Immature natural killer cell (primary cell): ENCODE results near the gene CXorf49B. TPM values are rescaled to one million over a fixed set of nuclear protein-coding genes. Genes with fewer than 3 reads are reported as not detected.
"Not testable (repeated sequence)": the region's sequence is repeated elsewhere in the genome, so short reads cannot be mapped to it uniquely, and the experiment has no call there.

ENCODE experiments used
- DNase-seq, 3 donors: peaks; one replicate each; pipeline ENCODE4 v3.0.0; 2022; ENCODE audit warnings: mixed read lengths in 1 of 3
- H3K27ac Mint-ChIP-seq, 6 donors: one replicate each; pipeline ENCODE4 v1.8.0; 2020; ENCODE audit warnings: mixed read lengths in 6 of 6, mild to moderate bottlenecking in 5 of 6, inconsistent platforms in 4 of 6, moderate library complexity in 3 of 6
- H3K27me3 Mint-ChIP-seq, 3 donors: one replicate each; pipeline ENCODE4 v1.8.0; 2020 to 2021; ENCODE audit warnings: low read depth in 3 of 3, mild to moderate bottlenecking in 3 of 3, mixed read lengths in 3 of 3, moderate library complexity in 3 of 3, inconsistent platforms in 1 of 3
- H3K36me3 Mint-ChIP-seq, 3 donors: one replicate each; pipeline ENCODE4 v1.8.0; 2020; ENCODE audit warnings: mixed read lengths in 3 of 3, inconsistent platforms in 2 of 3, mild to moderate bottlenecking in 2 of 3
- H3K4me1 Mint-ChIP-seq, 2 donors: one replicate each; pipeline ENCODE4 v1.8.0; 2020; ENCODE audit warnings: inconsistent platforms in 2 of 2, mild to moderate bottlenecking in 2 of 2, mixed read lengths in 2 of 2, moderate library complexity in 1 of 2
- H3K4me3 Mint-ChIP-seq, 5 donors: one replicate each; pipeline ENCODE4 v1.8.0; 2020; ENCODE audit warnings: mild to moderate bottlenecking in 5 of 5, mixed read lengths in 5 of 5, inconsistent platforms in 3 of 5, moderate library complexity in 3 of 5
- H3K9me3 Mint-ChIP-seq, 6 donors: one replicate each; pipeline ENCODE4 v1.8.0; 2020; ENCODE audit warnings: mild to moderate bottlenecking in 6 of 6, mixed read lengths in 6 of 6, inconsistent platforms in 4 of 6, moderate library complexity in 3 of 6
- polyA plus RNA-seq, 3 donors: library from polyadenylated mRNA; unstranded; fragments of 300-500 nt; fragmentation: Illumina TruSeq; gene quantifications; one replicate each; pipeline ENCODE4 v1.2.3, GENCODE V29; 2021

The CXorf49B gene
- polyA plus RNA-seq = not detected

GRCh38 chrX:71763049-71763448 lies at the start of gene CXorf49B:
Gene CXorf49B, plus strand, starts transcription at chrX:71763349. Its CDS starts 75 bp downstream, at chrX:71763424.
- H3K4me1 Mint-ChIP-seq, H3K27ac Mint-ChIP-seq, H3K9me3 Mint-ChIP-seq, DNase-seq, H3K36me3 Mint-ChIP-seq, H3K4me3 Mint-ChIP-seq, H3K27me3 Mint-ChIP-seq: not testable (repeated sequence)

GRCh38 chrX:71714064-71714463 lies 49.1 kb upstream of the CXorf49B start:
- not testable (repeated sequence) for H3K27me3 Mint-ChIP-seq, H3K4me3 Mint-ChIP-seq, H3K27ac Mint-ChIP-seq, H3K4me1 Mint-ChIP-seq, DNase-seq, H3K36me3 Mint-ChIP-seq, H3K9me3 Mint-ChIP-seq

GRCh38 chrX:71715551-71715950 lies 47.6 kb upstream of the CXorf49B start:
- H3K27me3 Mint-ChIP-seq, H3K4me3 Mint-ChIP-seq, H3K36me3 Mint-ChIP-seq, H3K27ac Mint-ChIP-seq, H3K9me3 Mint-ChIP-seq, DNase-seq, H3K4me1 Mint-ChIP-seq: not testable (repeated sequence)

GRCh38 chrX:71716323-71716722 lies 46.8 kb upstream of the CXorf49B start:
- not testable (repeated sequence) for H3K27ac Mint-ChIP-seq, H3K27me3 Mint-ChIP-seq, H3K4me1 Mint-ChIP-seq, H3K36me3 Mint-ChIP-seq, H3K9me3 Mint-ChIP-seq, H3K4me3 Mint-ChIP-seq, DNase-seq

GRCh38 chrX:71718185-71718584 lies 45.0 kb upstream of the CXorf49B start, which contains the start of gene CXorf49:
Gene CXorf49, minus strand, starts transcription at chrX:71718285. Its CDS starts 134 bp downstream, at chrX:71718151.
- not testable (repeated sequence) for H3K4me1 Mint-ChIP-seq, H3K9me3 Mint-ChIP-seq, H3K27me3 Mint-ChIP-seq, DNase-seq, H3K4me3 Mint-ChIP-seq, H3K36me3 Mint-ChIP-seq, H3K27ac Mint-ChIP-seq

GRCh38 chrX:71719195-71719594 lies 44.0 kb upstream of the CXorf49B start:
- H3K27ac Mint-ChIP-seq, H3K36me3 Mint-ChIP-seq, H3K4me1 Mint-ChIP-seq, H3K4me3 Mint-ChIP-seq, H3K9me3 Mint-ChIP-seq, H3K27me3 Mint-ChIP-seq, DNase-seq: not testable (repeated sequence)

- H3K4me1 Mint-ChIP-seq, DNase-seq, H3K9me3 Mint-ChIP-seq, H3K27me3 Mint-ChIP-seq, H3K4me3 Mint-ChIP-seq, H3K27ac Mint-ChIP-seq, H3K36me3 Mint-ChIP-seq: not testable (repeated sequence)
These were observed 42.8 kb upstream of the CXorf49B start for GRCh38 chrX:71720289-71720886.

GRCh38 chrX:71760688-71761281 lies 2.4 kb upstream of the CXorf49B start:
- H3K27me3 Mint-ChIP-seq, H3K4me1 Mint-ChIP-seq, H3K9me3 Mint-ChIP-seq, H3K4me3 Mint-ChIP-seq, DNase-seq, H3K27ac Mint-ChIP-seq, H3K36me3 Mint-ChIP-seq: not testable (repeated sequence)

GRCh38 chrX:71764832-71765231 lies 1.7 kb downstream of the CXorf49B start:
- not testable (repeated sequence) for H3K27ac Mint-ChIP-seq, H3K4me3 Mint-ChIP-seq, H3K36me3 Mint-ChIP-seq, DNase-seq, H3K27me3 Mint-ChIP-seq, H3K9me3 Mint-ChIP-seq, H3K4me1 Mint-ChIP-seq

- not testable (repeated sequence) for DNase-seq, H3K36me3 Mint-ChIP-seq, H3K4me1 Mint-ChIP-seq, H3K27ac Mint-ChIP-seq, H3K9me3 Mint-ChIP-seq, H3K4me3 Mint-ChIP-seq, H3K27me3 Mint-ChIP-seq
These were observed 2.5 kb downstream of the CXorf49B start for GRCh38 chrX:71765613-71766012.

GRCh38 chrX:71767134-71767533 lies 4.0 kb downstream of the CXorf49B start:
- not testable (repeated sequence) for H3K36me3 Mint-ChIP-seq, H3K27me3 Mint-ChIP-seq, H3K27ac Mint-ChIP-seq, H3K9me3 Mint-ChIP-seq, H3K4me1 Mint-ChIP-seq, DNase-seq, H3K4me3 Mint-ChIP-seq

- not testable (repeated sequence) for H3K27me3 Mint-ChIP-seq, H3K4me3 Mint-ChIP-seq, DNase-seq, H3K4me1 Mint-ChIP-seq, H3K9me3 Mint-ChIP-seq, H3K27ac Mint-ChIP-seq, H3K36me3 Mint-ChIP-seq
These were observed 15.2 kb downstream of the CXorf49B start for GRCh38 chrX:71778322-71778721.

GRCh38 chrX:71782225-71782949 lies 19.2 kb downstream of the CXorf49B start:
- H3K9me3 Mint-ChIP-seq, DNase-seq, H3K36me3 Mint-ChIP-seq, H3K4me1 Mint-ChIP-seq, H3K27ac Mint-ChIP-seq, H3K4me3 Mint-ChIP-seq, H3K27me3 Mint-ChIP-seq: not testable (repeated sequence)

GRCh38 chrX:71782950-71783299 lies 19.8 kb downstream of the CXorf49B start:
- not testable (repeated sequence) for H3K27me3 Mint-ChIP-seq, H3K4me3 Mint-ChIP-seq, H3K4me1 Mint-ChIP-seq, DNase-seq, H3K9me3 Mint-ChIP-seq, H3K36me3 Mint-ChIP-seq, H3K27ac Mint-ChIP-seq
